ENCODE measurements around the gene ITGA1.
"Not testable (repeated sequence)": the region's sequence is repeated elsewhere in the genome, so short reads cannot be mapped to it uniquely, and the experiment has no call there.

The ITGA1 gene

GRCh38 chr5:52976157-52976556 is 188.4 kb downstream of the ITGA1 start:
- DNase-seq: not testable (repeated sequence)

- no peak for DNase-seq
Observed at GRCh38 chr5:52977264-52977897, 189.7 kb downstream of the ITGA1 start.

- no peak for DNase-seq
Observed at GRCh38 chr5:52981507-52981906, 193.8 kb downstream of the ITGA1 start.

GRCh38 chr5:52983731-52984636 is 196.3 kb downstream of the ITGA1 start:
- DNase-seq: no peak

GRCh38 chr5:52985306-52985705 is 197.6 kb downstream of the ITGA1 start:
- DNase-seq: no peak

- DNase-seq: no peak
Observed at GRCh38 chr5:52987711-52988331, 200.1 kb downstream of the ITGA1 start.

- DNase-seq: no peak
Observed at GRCh38 chr5:52988335-52989024, 200.8 kb downstream of the ITGA1 start.

- DNase-seq: peak; percentile 82
Observed at GRCh38 chr5:52989025-52989780, 201.5 kb downstream of the ITGA1 start, which contains the start of gene ITGA2. Gene ITGA2 (plus strand): TSS chr5:52989352. CDS start chr5:52989469, 117 bp downstream.

GRCh38 chr5:52989781-52990527 is 202.2 kb downstream of the ITGA1 start:
- DNase-seq: no peak

- DNase-seq: no peak
Observed at GRCh38 chr5:52990528-52990925, 202.8 kb downstream of the ITGA1 start.

GRCh38 chr5:52993367-52993766 is 205.7 kb downstream of the ITGA1 start:
- no peak for DNase-seq

- DNase-seq: no peak
Observed at GRCh38 chr5:52994266-52994665, 206.6 kb downstream of the ITGA1 start.

- DNase-seq: no peak
Observed at GRCh38 chr5:52995095-52995494, 207.4 kb downstream of the ITGA1 start.

GRCh38 chr5:52995914-52996313 is 208.2 kb downstream of the ITGA1 start:
- no peak for DNase-seq

GRCh38 chr5:52996979-52997378 is 209.3 kb downstream of the ITGA1 start:
- no peak for DNase-seq

- DNase-seq: peak; percentile 65
Observed at GRCh38 chr5:52997424-52997823, 209.7 kb downstream of the ITGA1 start.

GRCh38 chr5:52998552-52999313 is 211.0 kb downstream of the ITGA1 start:
- no peak for DNase-seq

GRCh38 chr5:52999344-52999949 is 211.7 kb downstream of the ITGA1 start:
- DNase-seq: no peak

- DNase-seq: no peak
Observed at GRCh38 chr5:53001541-53001940, 213.8 kb downstream of the ITGA1 start.

- no peak for DNase-seq
Observed at GRCh38 chr5:53002491-53002890, 214.8 kb downstream of the ITGA1 start.

Data from retina (tissue), 1 donor.